ENCODE results near the gene PIGP.

DNA sequence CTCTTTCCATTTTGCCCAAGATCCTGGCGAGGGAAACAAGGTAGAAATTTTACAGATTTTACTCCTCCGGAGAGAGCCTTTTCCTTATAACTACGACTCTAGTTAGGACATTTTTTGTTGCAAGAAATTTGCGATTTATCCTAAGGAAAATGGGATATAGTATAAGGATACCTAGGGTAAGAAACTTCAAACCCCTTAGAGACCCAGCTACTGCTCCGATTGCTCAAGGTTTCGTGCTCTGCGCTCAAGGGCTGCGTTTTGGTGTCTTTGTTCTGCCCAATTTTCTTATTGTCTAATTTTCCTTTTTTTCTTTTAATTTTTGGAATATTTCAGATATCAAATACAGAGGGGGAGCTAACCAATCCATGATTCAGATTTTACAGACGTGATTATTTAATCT, 1.7 kb upstream of the PIGP start:
- no peak for TF ChIP-seq CTCF (IDR thresholded peaks at IDR 0.05 in 8 of 11, conservative IDR thresholded peaks at IDR 0.05 in 3 of 11)
- TF ChIP-seq POLR2AphosphoS5 (IDR thresholded peaks at IDR 0.05) = no peak
- no peak for TF ChIP-seq POLR2A (IDR thresholded peaks at IDR 0.05)

All from spleen (tissue), 7 donors.